OCI-LY7 (cell line): ENCODE measurements around the gene UBAP1. TPM values are rescaled to one million over a fixed set of nuclear protein-coding genes. Genes with fewer than 3 reads are reported as not detected.

Source experiments
- Bru-seq: library from RNA; stranded (reverse); fragments of 400-500 nt; gene quantifications from one replicate; lab custom pipeline; 2021; lab: Mats Ljungman, UMichigan
- BruChase-seq, 2 experiments: library from RNA; stranded (reverse); fragments of 400-500 nt; gene quantifications; one replicate each; lab custom pipeline; 2021; lab: Mats Ljungman, UMichigan
- BruUV-seq: library from RNA; stranded (reverse); fragments of 400-500 nt; replicated peaks from 2 replicates; lab custom pipeline; 2021; lab: Mats Ljungman, UMichigan
- CTCF ChIA-PET: fragments of 300-600 bp; sonication (Branson Sonifier 250); formaldehyde crosslinking; loops from one replicate; lab custom pipeline; 2022; ENCODE audit warnings: antibody characterized with exemption; ENCODE audit not compliant: unreplicated experiment; lab: Charles Lee
- POLR2A ChIA-PET: fragments of 300-600 bp; sonication (Branson Sonifier 250); formaldehyde crosslinking; loops from one replicate; lab custom pipeline; 2022; ENCODE audit warnings: antibody characterized with exemption; lab: Charles Lee
- DNase-seq: peaks from one replicate; pipeline ENCODE4 v3.0.0-alpha.2; 2015; ENCODE audit warnings: low spot score
- H2AFZ ChIP-seq: fragments of 200-600 bp; sonication (generic), shearing (Covaris generic); 2 replicates; pipeline ENCODE4 v1.6.1; 2014; ENCODE audit warnings: mild to moderate bottlenecking, antibody characterized with exemption, low read length, moderate library complexity
- H3K27ac ChIP-seq: fragments of 200-600 bp; sonication (generic); 2 replicates; pipeline ENCODE4 v1.5.1; 2014; ENCODE audit warnings: mixed run types, low read depth, mild to moderate bottlenecking, moderate library complexity, low read length, inconsistent platforms; ENCODE audit not compliant: poor library complexity, severe bottlenecking
- H3K36me3 ChIP-seq: fragments of 200-600 bp; sonication (generic); 2 replicates; pipeline ENCODE4 v1.6.1; 2014; ENCODE audit warnings: mild to moderate bottlenecking, antibody characterized with exemption, low read length, moderate library complexity, mixed read lengths; ENCODE audit not compliant: insufficient read depth
- H3K4me1 ChIP-seq: fragments of 200-600 bp; sonication (generic); 2 replicates; pipeline ENCODE4 v1.5.1; 2014; ENCODE audit warnings: mild to moderate bottlenecking, low read length; ENCODE audit not compliant: insufficient read depth, poor library complexity, severe bottlenecking
- H3K4me2 ChIP-seq: fragments of 200-600 bp; sonication (generic); 2 replicates; pipeline ENCODE4 v1.6.1; 2014; ENCODE audit warnings: mild to moderate bottlenecking, low read length
- H3K4me3 ChIP-seq: fragments of 200-600 bp; sonication (generic); 2 replicates; pipeline ENCODE4 v1.5.1; 2014; ENCODE audit warnings: mild to moderate bottlenecking, low read depth, low read length; ENCODE audit not compliant: poor library complexity, severe bottlenecking
- H3K79me2 ChIP-seq: fragments of 200-600 bp; sonication (generic); 2 replicates; pipeline ENCODE4 v1.6.1; 2016; ENCODE audit warnings: low read depth, mild to moderate bottlenecking, low read length, moderate library complexity, mixed read lengths; ENCODE audit not compliant: insufficient read depth
- H3K9me2 ChIP-seq: fragments of 200-600 bp; sonication (generic); 2 replicates; pipeline ENCODE4 v1.6.1; 2016; ENCODE audit warnings: mild to moderate bottlenecking, low read length, mixed read lengths; ENCODE audit not compliant: insufficient read depth
- H3K9me3 ChIP-seq: fragments of 200-600 bp; sonication (generic); 2 replicates; pipeline ENCODE4 v1.6.1; 2014; ENCODE audit warnings: mild to moderate bottlenecking, mixed run types, low read length, mixed read lengths
- H4K20me1 ChIP-seq: fragments of 200-600 bp; sonication (generic); 2 replicates; pipeline ENCODE4 v1.6.1; 2014; ENCODE audit warnings: mild to moderate bottlenecking, antibody characterized with exemption, low read length, moderate library complexity, mixed read lengths; ENCODE audit not compliant: insufficient read depth
- EZH2phosphoT487 ChIP-seq: fragments of 200-600 bp; sonication (generic); IDR thresholded peaks from 2 replicates; pipeline ENCODE4 v1.6.1; 2018; ENCODE audit warnings: low read depth, borderline replicate concordance, mild to moderate bottlenecking, mixed run types, antibody characterized with exemption, low read length, moderate library complexity, mixed read lengths
- intact Hi-C: fragments of 100-400 bp; cut with micrococcal nuclease; formaldehyde crosslinking; loops from one replicate; pipeline ENCODE4 v1.10.0; 2022; ENCODE audit not compliant: unreplicated experiment
- long read RNA-seq: library from polyadenylated mRNA; stranded (forward); transcript quantifications from one replicate; pipeline ENCODE4 v2.0.0, GENCODE V29; 2022
- total RNA-seq, 2 experiments: library from RNA; depleted of rRNA in 1 of 2; stranded (reverse); fragments of >200 nt in 1 of 2; shearing (Covaris generic) in 1 of 2; gene quantifications; 2 replicates each; pipeline ENCODE4 v1.2.3, GENCODE V29; 2014 to 2022
- TF ChIP-seq, protein P1 (sequence below): fragments of 200-600 bp; sonication (generic); conservative IDR thresholded peaks from 2 replicates; pipeline ENCODE4 v1.5.1; 2014; ENCODE audit warnings: mild to moderate bottlenecking, antibody characterized with exemption, low read length, moderate library complexity, mixed read lengths

Gene UBAP1
- total RNA-seq (2014; rRNA removed; shearing (Covaris generic)) = 12.4 and 13.1 TPM in 2 replicates
- 22.4 and 24.9 TPM in 2 replicates for total RNA-seq (2022)
- percentile 77 among the genes with signal in this experiment for Bru-seq, nascent RNA
- BruChase-seq, experiment 1, labeled RNA remaining after a 6-hour chase = percentile 80 among the genes with signal in this experiment
- percentile 75 among the genes with signal in this experiment for BruChase-seq, experiment 2, labeled RNA remaining after a 2-hour chase
- long read RNA-seq, transcript UBAP1-201 (7 exons, 2,735 nt) = major isoform, 18 of 25 reads
- long read RNA-seq, partial matches to known transcripts = 2 of 25 reads
- long read RNA-seq, other reads (novel, unspliced or antisense) = 3 of 25 reads

DNA sequence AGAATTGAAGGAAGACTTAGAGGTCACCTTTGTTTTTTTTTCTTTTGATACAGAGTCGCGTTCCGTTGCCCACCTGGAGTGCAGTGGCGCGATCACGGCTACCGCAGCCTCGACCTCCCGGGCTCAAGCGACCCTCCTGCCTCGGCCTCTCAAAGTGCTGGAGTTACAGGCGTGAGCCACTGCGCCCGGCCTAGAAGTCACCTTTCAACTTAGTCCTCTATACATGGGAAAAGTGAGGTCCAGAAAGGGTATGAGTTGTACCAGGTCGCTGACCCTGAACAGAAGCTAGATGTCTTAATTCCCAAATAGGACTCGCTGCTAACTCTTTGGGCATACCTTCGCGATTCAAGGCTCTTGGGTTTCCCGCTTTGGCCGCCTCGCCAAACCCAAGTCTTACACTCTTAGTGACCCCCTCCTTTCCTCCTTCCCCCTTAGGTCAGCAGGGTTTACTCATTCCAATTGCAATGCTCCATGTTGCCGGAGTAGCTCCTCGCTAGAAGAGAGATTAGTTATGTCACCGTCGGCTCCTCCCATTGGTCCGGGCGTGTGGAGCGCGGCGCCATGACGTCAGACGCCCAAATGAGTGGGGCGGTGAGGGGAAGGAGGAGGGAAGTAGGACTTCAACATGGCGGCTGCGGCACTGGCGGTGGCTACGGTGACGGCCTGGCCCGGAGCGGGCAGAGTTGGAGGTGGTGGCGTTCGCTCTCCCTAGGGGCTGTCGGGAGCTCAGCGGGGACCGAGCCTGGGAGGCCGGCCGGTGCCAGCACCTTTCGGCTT is at the start of gene UBAP1:
Gene UBAP1 (plus strand): TSS at position 608 of the 777 bp plus-strand sequence. CDS start 41,872 bp downstream, outside the sequence.
- H3K4me3 ChIP-seq = peak within 1 kb of the TSS; percentile 96
- peak within 1 kb of the TSS; percentile 44 for H3K27ac ChIP-seq
- POLR2A ChIA-PET = interaction anchor here (0.5 to 1.3 kb wide), 10 partner anchors 8 to 1627 kb away, joined by 3 to 8 read pairs (median 5); no protein-coding TSS in a partner anchor
- peak within 1 kb of the TSS; percentile 95 for H2AFZ ChIP-seq
- H4K20me1 ChIP-seq = no peaks in the 10 kb centered on the region
- H3K4me1 ChIP-seq = peaks cover 19% of the 10 kb centered on the region
- peak within 1 kb of the TSS; percentile 76 for H3K4me2 ChIP-seq
- no peak for TF ChIP-seq EZH2phosphoT487
- TF ChIP-seq, protein P1, sequence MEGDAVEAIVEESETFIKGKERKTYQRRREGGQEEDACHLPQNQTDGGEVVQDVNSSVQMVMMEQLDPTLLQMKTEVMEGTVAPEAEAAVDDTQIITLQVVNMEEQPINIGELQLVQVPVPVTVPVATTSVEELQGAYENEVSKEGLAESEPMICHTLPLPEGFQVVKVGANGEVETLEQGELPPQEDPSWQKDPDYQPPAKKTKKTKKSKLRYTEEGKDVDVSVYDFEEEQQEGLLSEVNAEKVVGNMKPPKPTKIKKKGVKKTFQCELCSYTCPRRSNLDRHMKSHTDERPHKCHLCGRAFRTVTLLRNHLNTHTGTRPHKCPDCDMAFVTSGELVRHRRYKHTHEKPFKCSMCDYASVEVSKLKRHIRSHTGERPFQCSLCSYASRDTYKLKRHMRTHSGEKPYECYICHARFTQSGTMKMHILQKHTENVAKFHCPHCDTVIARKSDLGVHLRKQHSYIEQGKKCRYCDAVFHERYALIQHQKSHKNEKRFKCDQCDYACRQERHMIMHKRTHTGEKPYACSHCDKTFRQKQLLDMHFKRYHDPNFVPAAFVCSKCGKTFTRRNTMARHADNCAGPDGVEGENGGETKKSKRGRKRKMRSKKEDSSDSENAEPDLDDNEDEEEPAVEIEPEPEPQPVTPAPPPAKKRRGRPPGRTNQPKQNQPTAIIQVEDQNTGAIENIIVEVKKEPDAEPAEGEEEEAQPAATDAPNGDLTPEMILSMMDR = no peak
- H3K9me2 ChIP-seq = no peaks in the 10 kb centered on the region
- H3K36me3 ChIP-seq = peaks cover 2% of the 10 kb centered on the region; the same call in 1 of the 2 replicates
- intact Hi-C loops = loop anchor here (2.0 kb wide), 1 partner anchor 130 kb away; the partner anchor contains the start of gene UBAP2
- H3K79me2 ChIP-seq = peaks cover 47% of the 10 kb centered on the region
- H3K9me3 ChIP-seq = no peaks in the 10 kb centered on the region
- TSS peak; percentile 96 for BruUV-seq
- CTCF ChIA-PET = interaction anchor here (0.5 to 0.6 kb wide), 2 partner anchors 23 to 73 kb away, joined by 3 to 5 read pairs; no protein-coding TSS in a partner anchor
- DNase-seq = peak; percentile 96

DNA sequence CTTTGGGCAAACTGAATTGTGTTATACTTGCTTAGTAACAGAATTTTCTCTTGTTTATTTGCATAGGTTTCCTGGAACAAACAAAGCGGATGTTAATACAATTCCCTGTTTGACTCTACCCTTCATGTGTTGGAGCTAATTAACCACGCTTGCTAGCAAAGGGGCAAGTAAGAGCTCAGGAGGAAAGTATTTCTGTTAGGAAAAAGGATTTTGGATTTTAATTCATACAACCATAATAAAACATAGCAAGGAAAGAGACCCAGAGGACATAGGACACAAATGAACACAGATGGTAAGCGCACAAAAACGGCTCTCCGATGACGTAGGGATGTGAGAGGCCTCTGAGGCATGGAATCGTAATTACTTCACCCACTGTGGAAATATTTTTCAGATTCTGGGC is 47.3 kb upstream of the UBAP1 start:
- no TSS peak for BruUV-seq
- 0 out of 2 replicates have a peak overlapping the region, but pooled peaks have one; percentile 0 for H2AFZ ChIP-seq

More for the DNA sequence above, 47.3 kb upstream of the UBAP1 start:
- ChIA-PET CTCF (no interaction called here), POLR2A (interaction anchor here (1.0 to 1.5 kb wide), 2 partner anchors 20 to 34 kb away, joined by 3 to 6 read pairs; no protein-coding TSS in a partner anchor)
- Histone ChIP-seq H3K27ac (no peak overlapping the region), H3K4me1 (peaks cover 22% of the 10 kb centered on the region), H3K4me3 (no peak overlapping the region), H3K36me3 (no peaks in the 10 kb centered on the region), H3K9me3 (no peaks in the 10 kb centered on the region), H3K4me2 (0 out of 2 replicates have a peak overlapping the region, but pooled peaks have one; percentile 20), H3K9me2 (no peaks in the 10 kb centered on the region), H3K79me2 (no peaks in the 10 kb centered on the region), H4K20me1 (no peaks in the 10 kb centered on the region)
- DNase-seq = no peak
- intact Hi-C loops = no loop called here
- TF ChIP-seq, protein P1 = no peak
- no peak for TF ChIP-seq EZH2phosphoT487
